Smooth muscle cell (in vitro differentiated cells): Measurements from ENCODE around the gene RBM33. TPM values are rescaled to one million over a fixed set of nuclear protein-coding genes. Genes with fewer than 3 reads are reported as not detected.

Source experiments
- DNase-seq: peaks from one replicate; lab custom pipeline; 2025; ENCODE audit not compliant: unreplicated experiment; lab: John Stamatoyannopoulos, UW
- H2AFZ ChIP-seq: fragments of 200-600 bp; sonication (generic); 2 replicates; pipeline ENCODE4 v1.6.0; 2016; ENCODE audit warnings: antibody characterized with exemption, low read depth, mild to moderate bottlenecking
- H3F3A ChIP-seq: fragments of 200-600 bp; sonication (generic); 2 replicates; pipeline ENCODE4 v1.6.0; 2017; ENCODE audit warnings: antibody characterized with exemption, low read depth
- H3K27ac ChIP-seq: fragments of 200-600 bp; sonication (generic); 2 replicates; pipeline ENCODE4 v1.5.1; 2016; ENCODE audit warnings: low read depth, mild to moderate bottlenecking
- H3K27me3 ChIP-seq: fragments of 200-600 bp; sonication (generic); 2 replicates; pipeline ENCODE4 v1.6.1; 2016; ENCODE audit warnings: low read depth, mild to moderate bottlenecking
- H3K36me3 ChIP-seq: fragments of 200-600 bp; sonication (generic); 2 replicates; pipeline ENCODE4 v1.5.1; 2016; ENCODE audit warnings: low read depth
- H3K4me1 ChIP-seq: fragments of 200-600 bp; sonication (generic); 2 replicates; pipeline ENCODE4 v1.5.1; 2016; ENCODE audit warnings: low read depth
- H3K4me2 ChIP-seq: fragments of 200-600 bp; sonication (generic); 2 replicates; pipeline ENCODE4 v1.6.0; 2016; ENCODE audit warnings: mild to moderate bottlenecking
- H3K4me3 ChIP-seq: fragments of 200-600 bp; sonication (generic); 2 replicates; pipeline ENCODE4 v1.5.1; 2016; ENCODE audit warnings: mild to moderate bottlenecking
- H3K79me2 ChIP-seq: fragments of 200-600 bp; sonication (generic); 2 replicates; pipeline ENCODE4 v1.6.0; 2016; ENCODE audit warnings: low read depth, mild to moderate bottlenecking
- H3K9ac ChIP-seq: fragments of 200-600 bp; sonication (generic); 2 replicates; pipeline ENCODE4 v1.6.0; 2016; ENCODE audit warnings: low read depth
- H3K9me3 ChIP-seq: fragments of 200-600 bp; sonication (generic); replicated peaks from 2 replicates; pipeline ENCODE4 v1.5.1; 2016; ENCODE audit warnings: low read depth
- H4K20me1 ChIP-seq: fragments of 200-600 bp; sonication (generic); 2 replicates; pipeline ENCODE4 v1.6.0; 2016; ENCODE audit warnings: low read depth
- WGBS: methylation state at CpG from one replicate; pipeline ENCODE4 v1.1.7; 2016; ENCODE audit warnings: low lambda C conversion rate; 5-methylcytosine and 5-hydroxymethylcytosine counted together
- polyA plus RNA-seq: library from polyadenylated mRNA; unstranded; fragments of >200 nt; fragmentation: Nextera tagmentation; extraction: Ambion mirVana; gene quantifications from 2 replicates; pipeline ENCODE4 v1.2.1, GENCODE V29; 2016
- total RNA-seq: library from RNA; depleted of rRNA; stranded (reverse); fragments of >200 nt; gene quantifications from 2 replicates; pipeline ENCODE4 v1.2.3, GENCODE V29; 2014
- TF ChIP-seq, protein P1 (sequence below): fragments of 200-600 bp; sonication (generic); IDR thresholded peaks from 2 replicates; pipeline ENCODE4 v1.5.1; 2017; ENCODE audit warnings: borderline replicate concordance, mild to moderate bottlenecking, antibody characterized with exemption; ENCODE audit not compliant: insufficient read depth, poor library complexity, severe bottlenecking

Gene RBM33
- total and polyA plus RNA-seq, 2 experiments from 2014 or later: 22.5 to 25.3 TPM

DNA sequence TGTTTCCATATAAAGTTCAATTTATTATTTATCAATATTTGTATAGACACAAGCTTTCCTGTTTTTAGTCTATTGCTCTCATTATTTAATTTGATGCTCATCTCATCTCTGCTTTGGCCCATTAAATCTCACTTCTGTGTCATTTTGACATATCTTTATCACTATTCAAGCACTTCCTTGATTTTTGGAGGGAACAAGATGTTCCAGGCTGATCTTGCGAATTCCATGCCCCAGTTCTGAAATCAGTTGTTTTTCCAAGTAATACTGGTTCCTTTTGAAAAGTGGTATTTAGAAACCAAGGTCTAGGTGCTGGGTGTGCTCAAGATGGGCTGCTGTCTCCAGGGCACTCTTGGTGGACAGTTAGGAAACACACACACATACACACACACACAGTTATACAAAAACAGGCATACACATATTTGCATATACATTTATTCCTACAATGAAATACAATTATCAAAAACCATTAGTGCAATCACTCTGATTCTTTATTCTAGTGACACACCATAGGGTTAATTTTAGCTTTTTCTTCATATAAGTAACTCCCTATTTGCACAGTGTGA, 4.4 kb upstream of the RBM33 start:
- Histone ChIP-seq H3K27me3 (no peaks in the 10 kb centered on the region), H3K4me1 (no peaks in the 10 kb centered on the region), H3K27ac (no peak overlapping the region), H3F3A (no peaks in the 10 kb centered on the region), H3K9me3 (peaks cover 5% of the 10 kb centered on the region), H4K20me1 (no peaks in the 10 kb centered on the region), H3K4me2 (no peak overlapping the region), H2AFZ (no peak overlapping the region), H3K4me3 (no peak overlapping the region), H3K36me3 (no peaks in the 10 kb centered on the region), H3K9ac (no peak overlapping the region), H3K79me2 (peaks cover 5% of the 10 kb centered on the region)
- 100% methylated on average over 1 of the region's 1 CpG for WGBS
- no peak for DNase-seq
- TF ChIP-seq, protein P1, sequence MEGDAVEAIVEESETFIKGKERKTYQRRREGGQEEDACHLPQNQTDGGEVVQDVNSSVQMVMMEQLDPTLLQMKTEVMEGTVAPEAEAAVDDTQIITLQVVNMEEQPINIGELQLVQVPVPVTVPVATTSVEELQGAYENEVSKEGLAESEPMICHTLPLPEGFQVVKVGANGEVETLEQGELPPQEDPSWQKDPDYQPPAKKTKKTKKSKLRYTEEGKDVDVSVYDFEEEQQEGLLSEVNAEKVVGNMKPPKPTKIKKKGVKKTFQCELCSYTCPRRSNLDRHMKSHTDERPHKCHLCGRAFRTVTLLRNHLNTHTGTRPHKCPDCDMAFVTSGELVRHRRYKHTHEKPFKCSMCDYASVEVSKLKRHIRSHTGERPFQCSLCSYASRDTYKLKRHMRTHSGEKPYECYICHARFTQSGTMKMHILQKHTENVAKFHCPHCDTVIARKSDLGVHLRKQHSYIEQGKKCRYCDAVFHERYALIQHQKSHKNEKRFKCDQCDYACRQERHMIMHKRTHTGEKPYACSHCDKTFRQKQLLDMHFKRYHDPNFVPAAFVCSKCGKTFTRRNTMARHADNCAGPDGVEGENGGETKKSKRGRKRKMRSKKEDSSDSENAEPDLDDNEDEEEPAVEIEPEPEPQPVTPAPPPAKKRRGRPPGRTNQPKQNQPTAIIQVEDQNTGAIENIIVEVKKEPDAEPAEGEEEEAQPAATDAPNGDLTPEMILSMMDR: no peak

DNA sequence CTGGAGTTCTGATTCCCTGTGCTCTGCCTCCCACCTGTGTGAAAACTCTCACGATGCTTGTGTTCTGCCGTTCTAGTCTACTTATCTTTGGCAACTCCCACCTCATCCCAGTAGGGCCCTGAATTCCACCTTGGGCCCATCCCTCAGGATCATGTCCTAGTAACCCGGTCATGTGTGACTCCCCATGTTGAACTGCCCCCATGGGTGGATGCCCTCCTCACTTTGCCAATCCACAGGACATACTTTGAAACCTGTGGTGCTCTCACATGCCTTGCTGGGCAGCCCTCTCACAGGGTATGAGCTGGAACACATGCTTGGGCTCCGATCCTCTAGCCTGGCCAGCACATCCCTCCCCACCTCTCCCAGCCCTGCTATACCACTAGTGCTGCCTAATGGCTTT, 3.8 kb upstream of the RBM33 start:
- peaks cover under 1% of the 10 kb centered on the region for H4K20me1 ChIP-seq
- H3K9me3 ChIP-seq: peaks cover 5% of the 10 kb centered on the region
- H2AFZ ChIP-seq: no peak overlapping the region
- H3K36me3 ChIP-seq: no peaks in the 10 kb centered on the region
- no peak overlapping the region for H3K27ac ChIP-seq
- H3K4me2 ChIP-seq: no peak overlapping the region
- no peaks in the 10 kb centered on the region for H3K27me3 ChIP-seq
- no peaks in the 10 kb centered on the region for H3F3A ChIP-seq
- H3K4me1 ChIP-seq: peaks cover 3% of the 10 kb centered on the region
- TF ChIP-seq, protein P1: no peak
- no peak for DNase-seq
- 99% methylated on average over 4 of the region's 4 CpGs for WGBS
- H3K79me2 ChIP-seq: peaks cover 11% of the 10 kb centered on the region
- H3K9ac ChIP-seq: no peak overlapping the region
- H3K4me3 ChIP-seq: no peak overlapping the region

DNA sequence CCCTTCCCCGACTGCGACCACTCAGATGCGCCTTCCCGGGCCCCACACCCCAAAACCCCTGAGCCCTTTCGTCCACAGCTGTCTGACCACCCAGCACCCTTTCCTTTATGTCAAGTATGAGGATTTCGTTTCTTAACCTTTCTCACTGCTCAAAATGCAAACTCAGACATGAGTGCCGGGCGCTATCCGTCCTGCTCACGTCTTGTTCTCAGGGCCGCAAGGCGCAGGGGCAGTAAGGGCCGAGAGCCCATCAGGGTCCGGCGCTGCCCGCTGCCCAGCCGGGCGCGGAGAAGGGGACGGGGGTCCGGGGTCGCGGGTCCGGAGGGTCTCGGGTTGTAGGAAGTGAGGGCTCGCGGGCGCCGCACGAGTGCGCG, 670 bp upstream of the RBM33 start:
- Histone ChIP-seq H2AFZ (peak overlapping the region; percentile 95), H3K27ac (no peak overlapping the region), H3K9me3 (peaks cover 2% of the 10 kb centered on the region), H3K4me3 (peak overlapping the region; percentile 100), H3F3A (no peaks in the 10 kb centered on the region), H3K4me2 (peak overlapping the region; percentile 96), H3K36me3 (no peaks in the 10 kb centered on the region), H3K27me3 (no peaks in the 10 kb centered on the region), H3K79me2 (peaks cover 43% of the 10 kb centered on the region), H4K20me1 (peaks cover 31% of the 10 kb centered on the region), H3K4me1 (peaks cover 11% of the 10 kb centered on the region), H3K9ac (peak overlapping the region; percentile 99)
- no peak for DNase-seq
- 3% methylated on average over 32 of the region's 32 CpGs for whole genome bisulfite sequencing
- TF ChIP-seq, protein P1: no peak

DNA sequence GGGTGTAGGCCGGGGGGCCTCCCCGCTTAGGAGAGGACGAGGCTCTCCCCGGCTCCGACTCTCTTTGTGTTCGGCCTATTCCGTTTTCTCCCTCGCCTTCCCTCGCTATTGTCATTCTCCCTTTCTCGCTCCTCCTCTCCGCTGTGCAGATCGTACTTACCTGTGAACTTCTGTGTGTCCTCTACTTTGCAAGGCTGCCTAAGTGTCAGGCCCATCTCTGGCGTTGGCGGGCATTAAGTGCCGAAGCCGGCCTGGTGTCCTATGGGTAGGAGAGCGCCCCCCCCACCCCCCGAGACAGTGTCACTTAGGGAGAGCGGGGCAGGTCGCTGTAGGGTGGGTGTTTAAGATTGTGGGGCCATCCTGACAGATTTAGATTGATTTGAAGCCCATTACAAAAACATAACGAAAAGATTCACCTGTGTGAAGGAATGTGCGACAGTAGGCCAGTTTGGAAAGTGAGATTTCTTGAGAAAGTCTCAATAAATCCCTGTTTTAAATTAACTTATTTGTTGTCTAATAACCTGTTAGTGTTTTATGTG, 579 bp downstream of the RBM33 start:
- Histone ChIP-seq H3K9me3 (peaks cover 5% of the 10 kb centered on the region), H3F3A (no peaks in the 10 kb centered on the region), H3K4me1 (peaks cover 11% of the 10 kb centered on the region), H3K36me3 (no peaks in the 10 kb centered on the region), H3K27me3 (no peaks in the 10 kb centered on the region), H4K20me1 (peaks cover 44% of the 10 kb centered on the region), H3K27ac (peak overlapping the region; percentile 97), H3K9ac (peak overlapping the region; percentile 99), H3K4me3 (peak overlapping the region; percentile 100), H3K4me2 (peak overlapping the region; percentile 96), H2AFZ (peak overlapping the region; percentile 95), H3K79me2 (peaks cover 55% of the 10 kb centered on the region)
- TF ChIP-seq, protein P1: no peak
- WGBS: 1% methylated on average over 22 of the region's 22 CpGs
- DNase-seq: no peak
